DOHH2 (cell line): ENCODE data around the gene RETREG2.

Source experiments
- H3F3A ChIP-seq: fragments of 200-600 bp; sonication (generic), shearing (Covaris generic); 2 replicates; pipeline ENCODE4 v1.6.0; 2016; ENCODE audit warnings: antibody characterized with exemption, mild to moderate bottlenecking; ENCODE audit not compliant: control insufficient read depth, insufficient read depth
- H3K27ac ChIP-seq: fragments of 200-600 bp; sonication (generic); 2 replicates; pipeline ENCODE4 v1.5.1; 2014; ENCODE audit warnings: low read depth, mild to moderate bottlenecking, low read length, moderate library complexity
- H3K27me3 ChIP-seq: fragments of 200-600 bp; sonication (generic); 2 replicates; pipeline ENCODE4 v1.6.1; 2014; ENCODE audit warnings: mild to moderate bottlenecking, low read length, mixed read lengths; ENCODE audit not compliant: control insufficient read depth
- H3K36me3 ChIP-seq: fragments of 200-600 bp; sonication (generic); 2 replicates; pipeline ENCODE4 v1.6.1; 2014; ENCODE audit warnings: mild to moderate bottlenecking, low read length, moderate library complexity, mixed read lengths; ENCODE audit not compliant: control insufficient read depth
- H3K4me1 ChIP-seq: fragments of 200-600 bp; sonication (generic); 2 replicates; pipeline ENCODE4 v1.6.1; 2014; ENCODE audit warnings: mild to moderate bottlenecking, low read length, mixed read lengths; ENCODE audit not compliant: control insufficient read depth
- H3K4me2 ChIP-seq: fragments of 200-600 bp; sonication (generic); 2 replicates; pipeline ENCODE4 v1.6.0; 2014; ENCODE audit warnings: mild to moderate bottlenecking, low read length, moderate library complexity
- H3K4me3 ChIP-seq: fragments of 200-600 bp; sonication (generic); 2 replicates; pipeline ENCODE4 v1.5.1; 2014; ENCODE audit warnings: mild to moderate bottlenecking, low read length, mixed read lengths
- H3K79me2 ChIP-seq: fragments of 200-600 bp; sonication (generic); 2 replicates; pipeline ENCODE4 v1.6.1; 2014; ENCODE audit warnings: mild to moderate bottlenecking, low read length, mixed read lengths; ENCODE audit not compliant: control insufficient read depth
- H3K9me2 ChIP-seq: fragments of 200-600 bp; sonication (generic); replicated peaks from 2 replicates; pipeline ENCODE4 v1.6.1; 2014; ENCODE audit warnings: mild to moderate bottlenecking, low read length, mixed read lengths; ENCODE audit not compliant: control insufficient read depth
- H3K9me3 ChIP-seq: fragments of 200-600 bp; sonication (generic); 2 replicates; pipeline ENCODE4 v1.6.1; 2014; ENCODE audit warnings: antibody characterized with exemption, low read length, mixed read lengths; ENCODE audit not compliant: control insufficient read depth, insufficient read depth
- H4K20me1 ChIP-seq: fragments of 200-600 bp; sonication (generic); 2 replicates; pipeline ENCODE4 v1.6.0; 2014; ENCODE audit warnings: low read depth, mild to moderate bottlenecking, antibody characterized with exemption, low read length, moderate library complexity; ENCODE audit not compliant: control insufficient read depth, insufficient read depth
- EZH2phosphoT487 ChIP-seq: fragments of 200-600 bp; sonication (generic); IDR thresholded peaks from 2 replicates; pipeline ENCODE4 v1.6.1; 2017; ENCODE audit warnings: borderline replicate concordance, mild to moderate bottlenecking, antibody characterized with exemption, low read length, moderate library complexity, mixed read lengths
- TF ChIP-seq, protein P1 (sequence below): fragments of 200-600 bp; sonication (generic); IDR thresholded peaks from one replicate; pipeline ENCODE4 v1.5.1; 2014; ENCODE audit warnings: antibody characterized with exemption, mild to moderate bottlenecking, low read depth, low read length; ENCODE audit not compliant: poor library complexity, severe bottlenecking

Gene RETREG2

DNA sequence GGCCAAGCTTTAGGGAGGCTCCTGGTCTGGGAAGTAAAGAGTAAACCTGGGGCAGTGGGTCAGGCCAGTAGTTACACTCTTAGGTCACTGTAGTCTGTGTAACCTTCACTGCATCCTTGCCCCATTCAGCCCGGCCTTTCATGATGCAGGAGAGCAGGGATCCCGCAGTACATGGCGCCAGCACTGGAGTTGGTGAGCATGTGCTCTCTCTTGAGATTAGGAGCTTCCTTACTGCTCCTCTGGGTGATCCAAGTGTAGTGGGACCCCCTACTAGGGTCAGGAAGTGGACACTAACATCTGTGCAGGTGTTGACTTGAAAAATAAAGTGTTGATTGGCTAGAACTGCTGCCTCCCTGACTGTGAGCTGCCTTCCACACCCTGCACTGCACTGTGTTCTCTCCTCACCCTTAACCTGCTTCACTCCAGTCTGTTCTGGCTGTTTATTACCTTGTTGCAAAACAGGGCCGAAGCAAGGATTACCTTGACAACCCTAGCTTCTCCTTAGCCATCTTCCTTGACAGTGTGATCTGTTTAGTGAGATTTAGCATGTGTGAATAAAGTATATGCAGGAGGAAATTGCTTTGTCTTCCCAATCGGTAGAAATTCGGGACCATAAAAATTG is 5.2 kb downstream of the RETREG2 start:
- no peaks in the 10 kb centered on the region for H3K9me2 ChIP-seq
- no peak overlapping the region for H3K4me3 ChIP-seq
- H3K4me1 ChIP-seq, result peaks cover 11% of the 10 kb centered on the region
- H4K20me1 ChIP-seq, result 0 out of 2 replicates have a peak, but pooled peaks cover 5% of the 10 kb centered on the region
- no peaks in the 10 kb centered on the region for H3K9me3 ChIP-seq
- no peak overlapping the region for H3K4me2 ChIP-seq
- 0 out of 2 replicates have a peak, but pooled peaks cover 4% of the 10 kb centered on the region for H3F3A ChIP-seq
- TF ChIP-seq EZH2phosphoT487, result no peak
- TF ChIP-seq, protein P1, sequence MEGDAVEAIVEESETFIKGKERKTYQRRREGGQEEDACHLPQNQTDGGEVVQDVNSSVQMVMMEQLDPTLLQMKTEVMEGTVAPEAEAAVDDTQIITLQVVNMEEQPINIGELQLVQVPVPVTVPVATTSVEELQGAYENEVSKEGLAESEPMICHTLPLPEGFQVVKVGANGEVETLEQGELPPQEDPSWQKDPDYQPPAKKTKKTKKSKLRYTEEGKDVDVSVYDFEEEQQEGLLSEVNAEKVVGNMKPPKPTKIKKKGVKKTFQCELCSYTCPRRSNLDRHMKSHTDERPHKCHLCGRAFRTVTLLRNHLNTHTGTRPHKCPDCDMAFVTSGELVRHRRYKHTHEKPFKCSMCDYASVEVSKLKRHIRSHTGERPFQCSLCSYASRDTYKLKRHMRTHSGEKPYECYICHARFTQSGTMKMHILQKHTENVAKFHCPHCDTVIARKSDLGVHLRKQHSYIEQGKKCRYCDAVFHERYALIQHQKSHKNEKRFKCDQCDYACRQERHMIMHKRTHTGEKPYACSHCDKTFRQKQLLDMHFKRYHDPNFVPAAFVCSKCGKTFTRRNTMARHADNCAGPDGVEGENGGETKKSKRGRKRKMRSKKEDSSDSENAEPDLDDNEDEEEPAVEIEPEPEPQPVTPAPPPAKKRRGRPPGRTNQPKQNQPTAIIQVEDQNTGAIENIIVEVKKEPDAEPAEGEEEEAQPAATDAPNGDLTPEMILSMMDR, result no peak
- no peaks in the 10 kb centered on the region for H3K27me3 ChIP-seq
- peaks cover 62% of the 10 kb centered on the region for H3K36me3 ChIP-seq
- H3K79me2 ChIP-seq, result peaks cover 21% of the 10 kb centered on the region
- H3K27ac ChIP-seq, result no peak overlapping the region

DNA sequence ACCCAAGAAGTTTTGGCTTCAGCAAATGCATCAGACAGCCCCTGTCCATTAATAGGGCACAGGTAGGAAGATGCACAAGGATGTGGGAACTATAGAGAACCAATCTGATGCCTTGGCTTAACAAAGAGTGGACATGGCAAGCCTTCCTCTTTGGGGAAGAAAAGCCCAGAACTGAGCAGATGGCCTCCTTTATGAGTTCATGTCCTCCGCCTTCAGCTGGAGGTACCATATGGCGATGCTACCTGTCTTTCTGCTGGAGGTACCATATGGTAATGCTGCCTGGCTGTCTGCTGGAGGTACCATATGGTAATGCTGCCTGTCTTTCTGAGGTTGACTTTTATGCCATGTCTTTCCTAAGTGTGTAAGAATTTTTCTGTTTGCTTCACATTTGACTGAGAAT is 6.0 kb downstream of the RETREG2 start:
- H3K4me3 ChIP-seq, result no peak overlapping the region
- no peak for TF ChIP-seq EZH2phosphoT487
- TF ChIP-seq, protein P1, result no peak

DNA sequence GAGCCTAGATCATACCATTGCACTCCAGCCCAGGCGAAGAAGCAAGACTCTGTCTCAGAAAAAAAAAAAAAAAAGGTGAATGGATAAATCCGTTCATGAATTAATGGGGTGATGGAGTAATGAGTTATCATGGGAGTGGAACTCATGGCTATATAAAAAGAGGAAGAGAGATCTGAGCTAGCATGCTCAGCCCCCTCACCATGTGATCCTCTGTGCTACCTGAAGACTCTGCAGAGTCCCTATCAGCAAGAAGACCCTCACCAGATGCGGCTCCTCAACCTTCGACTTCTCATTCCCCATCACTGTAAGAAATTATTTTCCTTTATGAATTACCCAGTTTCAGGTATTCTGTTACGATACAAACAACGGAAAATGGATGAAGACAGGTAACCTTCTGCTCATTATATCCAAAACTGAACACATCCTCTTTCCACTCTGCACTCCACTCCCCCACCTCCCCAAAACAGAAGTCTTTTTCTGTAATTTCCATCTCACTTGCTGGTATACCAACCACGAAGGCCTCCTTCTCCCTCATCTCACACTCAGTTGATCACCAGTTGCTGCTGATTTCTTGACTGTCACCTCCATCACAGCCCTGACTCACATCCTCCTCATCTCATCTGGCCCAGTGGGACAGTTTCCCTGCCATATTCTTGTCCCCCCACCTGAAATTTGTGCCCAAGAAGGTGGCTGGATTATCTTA is 8.8 kb downstream of the RETREG2 start:
- H3F3A ChIP-seq, result 0 out of 2 replicates have a peak, but pooled peaks cover 4% of the 10 kb centered on the region
- no peak overlapping the region for H3K4me3 ChIP-seq
- H3K79me2 ChIP-seq, result no peaks in the 10 kb centered on the region
- no peaks in the 10 kb centered on the region for H3K9me2 ChIP-seq
- no peaks in the 10 kb centered on the region for H3K4me1 ChIP-seq
- H3K27ac ChIP-seq, result no peak overlapping the region
- H4K20me1 ChIP-seq, result no peaks in the 10 kb centered on the region
- no peak overlapping the region for H3K4me2 ChIP-seq
- no peaks in the 10 kb centered on the region for H3K9me3 ChIP-seq
- no peaks in the 10 kb centered on the region for H3K27me3 ChIP-seq
- TF ChIP-seq, protein P1, result no peak
- no peak for TF ChIP-seq EZH2phosphoT487
- H3K36me3 ChIP-seq, result peaks cover 34% of the 10 kb centered on the region

More for the DNA sequence above, 6.0 kb downstream of the RETREG2 start:
- Histone ChIP-seq H3K27ac (no peak overlapping the region), H4K20me1 (no peaks in the 10 kb centered on the region), H3K79me2 (peaks cover 12% of the 10 kb centered on the region), H3K27me3 (no peaks in the 10 kb centered on the region), H3K9me3 (no peaks in the 10 kb centered on the region), H3K9me2 (no peaks in the 10 kb centered on the region), H3K36me3 (peaks cover 61% of the 10 kb centered on the region), H3K4me2 (no peak overlapping the region), H3F3A (0 out of 2 replicates have a peak, but pooled peaks cover 4% of the 10 kb centered on the region), H3K4me1 (peaks cover 7% of the 10 kb centered on the region)
